GM18519 (cell line): Measurements from ENCODE around the gene ZIC2.

ENCODE experiments used
- ATAC-seq: cut with Tn5 transposase; IDR thresholded peaks from one replicate; pipeline ENCODE4 v1.9.1; 2021; ENCODE audit warnings: mild to moderate bottlenecking, moderate library complexity; ENCODE audit not compliant: unreplicated experiment, low FRiP score

Gene ZIC2

DNA sequence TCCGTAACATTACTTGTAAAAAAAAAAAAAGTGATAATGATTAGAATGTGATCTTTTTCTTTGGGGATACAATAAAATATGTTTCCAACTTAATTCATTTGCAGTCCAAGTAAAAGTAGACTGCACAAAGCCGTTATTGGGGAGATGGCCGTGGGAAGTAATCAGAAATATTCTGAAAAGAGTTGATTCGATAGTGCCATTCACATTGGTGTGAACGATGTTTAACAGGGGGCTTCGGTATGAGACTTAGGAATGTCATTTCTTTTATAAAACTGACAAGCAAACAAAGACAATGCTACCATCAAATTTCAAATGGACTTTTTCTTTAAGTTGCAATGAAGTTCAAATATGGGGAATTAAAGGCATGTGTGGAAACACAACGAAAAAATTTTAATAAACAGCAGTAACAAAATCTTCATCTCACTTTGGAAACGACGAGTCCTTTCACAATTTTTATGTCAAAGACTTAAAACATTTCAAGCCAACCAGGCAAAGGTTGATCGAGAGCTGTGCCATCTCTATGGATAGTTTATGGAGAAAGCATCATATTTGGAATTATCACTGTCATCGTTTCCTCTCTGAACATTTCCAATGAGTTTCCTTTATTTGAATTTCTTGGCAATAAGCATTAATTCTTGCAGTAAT is 8.3 kb upstream of the ZIC2 start:
- no peak for ATAC-seq

DNA sequence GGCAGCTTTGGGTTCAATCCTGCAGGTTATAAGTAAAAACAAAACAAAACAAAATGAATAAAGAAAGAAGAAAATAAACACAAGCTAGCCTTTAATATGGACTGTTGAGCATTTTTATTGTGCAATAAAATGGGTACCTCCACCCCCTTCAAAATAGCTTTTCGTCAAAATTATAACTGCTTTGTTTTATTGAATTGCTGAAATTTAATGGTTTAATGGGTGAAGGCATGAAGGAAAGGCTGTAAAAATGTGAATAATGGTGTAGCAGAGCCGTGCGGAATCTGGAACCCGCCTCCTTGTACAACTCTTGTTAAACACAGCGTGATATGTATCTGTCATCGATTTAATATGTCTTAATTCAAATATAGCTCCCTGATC is 7.8 kb upstream of the ZIC2 start:
- ATAC-seq, result no peak

- ATAC-seq, result no peak
Observed at GRCh38 chr13:99974296-99974938, 7.2 kb upstream of the ZIC2 start.

DNA sequence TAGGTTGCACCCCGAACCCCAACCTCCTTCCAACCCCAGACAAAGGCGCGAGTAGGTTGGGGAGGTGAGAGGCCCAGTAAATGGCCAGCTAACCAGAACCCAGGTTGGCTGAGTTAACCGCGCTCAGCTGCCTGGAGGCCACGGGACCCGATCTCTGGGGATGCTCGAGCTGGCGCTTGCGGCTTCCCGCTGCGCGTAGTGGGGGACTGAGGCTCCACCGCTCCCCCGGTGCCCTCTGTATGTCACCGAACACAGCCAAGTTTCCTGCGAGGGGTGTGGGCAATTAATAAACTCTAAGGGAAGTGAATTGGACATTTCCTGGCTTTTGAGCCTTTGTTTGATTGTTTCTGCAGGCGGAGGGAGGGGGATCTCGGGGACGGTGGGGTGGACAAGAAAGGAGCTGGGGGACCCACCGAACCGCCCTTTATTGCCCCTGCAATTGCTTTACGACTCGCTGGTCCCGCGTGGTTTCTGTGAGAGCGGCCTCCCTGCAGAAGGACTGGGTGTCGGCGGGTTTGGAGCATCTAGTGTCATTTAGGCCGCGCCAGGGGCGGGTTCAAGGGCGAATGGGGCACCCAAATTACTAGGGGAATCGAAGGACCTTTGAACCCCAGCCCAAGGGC is 6.5 kb upstream of the ZIC2 start:
- ATAC-seq, result no peak

DNA sequence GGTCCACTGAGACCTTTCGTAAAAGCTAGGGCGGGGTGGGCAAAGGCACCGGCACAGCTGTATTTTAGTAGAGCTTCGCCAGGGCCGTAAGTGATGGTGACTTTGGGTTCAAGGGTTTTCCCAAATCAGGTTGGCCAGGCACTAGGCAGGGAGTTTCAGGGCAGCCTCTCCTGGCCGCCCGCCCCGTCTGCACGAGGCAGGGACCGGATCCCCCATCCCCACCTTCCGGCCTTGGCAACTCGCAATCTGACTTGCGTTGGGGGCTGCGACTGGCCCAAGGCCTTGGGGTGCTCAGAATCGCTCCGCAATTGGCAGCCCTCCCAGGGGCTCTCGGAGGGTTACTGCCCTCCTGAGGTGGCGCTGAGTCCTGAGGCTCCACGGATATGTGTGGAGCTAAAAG is 6.0 kb upstream of the ZIC2 start:
- no peak for ATAC-seq

- no peak for ATAC-seq
Observed at GRCh38 chr13:99976575-99976974, 5.0 kb upstream of the ZIC2 start.

- no peak for ATAC-seq
Observed at GRCh38 chr13:99977334-99977911, 4.2 kb upstream of the ZIC2 start.

- ATAC-seq, result no peak
Observed at GRCh38 chr13:99977912-99978798, 3.4 kb upstream of the ZIC2 start.

DNA sequence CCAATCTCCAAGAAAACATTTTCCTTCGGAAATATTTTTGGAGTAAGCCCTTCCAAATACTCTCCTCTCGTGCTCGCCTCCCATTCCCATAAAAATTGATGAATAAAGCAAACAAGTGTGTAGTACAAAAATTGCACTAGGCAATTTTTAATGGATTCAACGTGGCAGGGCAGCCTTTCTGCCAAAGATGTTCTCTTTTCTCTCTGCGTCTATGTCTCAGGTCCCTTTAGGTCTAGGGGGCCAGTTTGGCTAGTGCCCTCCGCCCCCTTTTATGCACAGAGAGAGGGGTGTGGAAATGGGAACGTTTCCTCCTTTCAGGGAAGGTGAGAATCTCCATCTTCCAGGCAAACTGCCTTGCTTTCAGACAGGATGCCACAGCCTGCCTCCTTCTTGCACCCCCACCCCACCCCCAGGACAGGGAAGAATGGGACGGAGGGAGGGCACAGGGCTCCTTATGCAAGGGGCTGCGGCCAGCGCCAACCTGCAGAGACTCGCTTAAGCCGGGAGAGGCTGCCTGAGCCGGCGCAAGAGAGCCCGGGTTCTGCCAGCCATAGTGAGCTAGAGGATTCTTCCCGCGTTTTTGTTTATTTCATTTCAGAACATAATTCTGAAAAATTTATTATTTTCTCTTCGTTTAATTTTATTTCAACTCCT is 2.7 kb upstream of the ZIC2 start:
- no peak for ATAC-seq

- ATAC-seq, result no peak
Observed at GRCh38 chr13:99979453-99980200, 2.0 kb upstream of the ZIC2 start.

DNA sequence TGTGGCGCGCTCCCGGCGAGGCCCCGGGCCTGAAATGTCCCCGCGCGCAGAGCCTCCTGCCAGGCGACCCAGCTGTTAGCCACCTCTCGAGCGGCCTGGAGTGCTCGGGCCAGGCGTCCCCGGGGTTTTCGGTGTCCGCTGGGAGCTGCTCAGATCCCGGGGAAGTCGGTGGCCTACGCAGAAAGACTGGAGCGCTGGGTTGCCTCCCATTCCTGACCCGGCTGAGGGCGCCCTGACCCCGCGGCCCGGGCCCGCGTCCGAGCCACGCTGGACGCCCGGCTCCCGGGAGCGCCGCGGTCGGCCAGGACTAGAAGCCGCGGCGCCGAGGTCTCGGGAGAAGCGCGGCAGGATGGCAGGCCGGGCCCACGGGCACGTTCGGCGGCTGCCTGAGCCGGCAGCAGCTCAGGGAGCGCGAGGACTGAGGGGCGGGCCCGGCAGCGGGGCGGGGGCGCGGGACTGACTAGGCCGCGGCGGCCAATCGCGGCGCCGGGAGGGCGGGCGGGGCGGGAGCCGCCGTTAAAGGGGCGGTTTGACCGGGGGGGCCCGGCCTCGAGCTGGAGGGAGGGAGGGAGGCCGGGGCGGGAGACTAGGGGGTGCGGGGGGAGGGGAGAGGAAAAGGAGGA is 1.3 kb upstream of the ZIC2 start:
- no peak for ATAC-seq

GRCh38 chr13:99980824-99981734 is 505 bp upstream of the ZIC2 start:
- no peak for ATAC-seq

DNA sequence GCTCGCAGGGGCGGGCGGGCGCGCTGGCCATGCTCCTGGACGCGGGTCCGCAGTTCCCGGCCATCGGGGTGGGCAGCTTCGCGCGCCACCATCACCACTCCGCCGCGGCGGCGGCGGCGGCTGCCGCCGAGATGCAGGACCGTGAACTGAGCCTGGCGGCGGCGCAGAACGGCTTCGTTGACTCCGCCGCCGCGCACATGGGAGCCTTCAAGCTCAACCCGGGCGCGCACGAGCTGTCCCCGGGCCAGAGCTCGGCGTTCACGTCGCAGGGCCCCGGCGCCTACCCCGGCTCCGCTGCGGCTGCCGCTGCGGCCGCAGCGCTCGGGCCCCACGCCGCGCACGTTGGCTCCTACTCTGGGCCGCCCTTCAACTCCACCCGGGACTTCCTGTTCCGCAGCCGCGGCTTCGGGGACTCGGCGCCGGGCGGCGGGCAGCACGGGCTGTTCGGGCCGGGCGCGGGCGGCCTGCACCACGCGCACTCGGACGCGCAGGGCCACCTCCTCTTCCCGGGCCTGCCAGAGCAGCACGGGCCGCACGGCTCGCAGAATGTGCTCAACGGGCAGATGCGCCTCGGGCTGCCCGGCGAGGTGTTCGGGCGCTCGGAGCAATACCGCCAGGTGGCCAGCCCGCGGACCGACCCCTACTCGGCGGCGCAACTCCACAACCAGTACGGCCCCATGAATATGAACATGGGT is 599 bp downstream of the ZIC2 start:
- no peak for ATAC-seq

- ATAC-seq, result no peak
Observed at GRCh38 chr13:99982731-99983498, 1.3 kb downstream of the ZIC2 start.

- ATAC-seq, result no peak
Observed at GRCh38 chr13:99983499-99984401, 2.2 kb downstream of the ZIC2 start.
